Osteoblast (primary cell): ENCODE data around the gene ITGA6. TPM values are rescaled to one million over a fixed set of nuclear protein-coding genes. Genes with fewer than 3 reads are reported as not detected.

Experiments used
- DNase-seq: peaks from one replicate; pipeline ENCODE4 v3.0.0; 2011; ENCODE audit warnings: low spot score, mixed read lengths; ENCODE audit not compliant: insufficient read length; ENCODE audit errors: missing footprints
- H2AFZ ChIP-seq: 2 replicates; pipeline ENCODE4 v1.6.0; 2011; ENCODE audit warnings: mild to moderate bottlenecking, low read length
- H3K27ac ChIP-seq: 2 replicates; pipeline ENCODE4 v1.5.1; 2011; ENCODE audit warnings: mild to moderate bottlenecking, low read depth, low read length, moderate library complexity
- H3K27me3 ChIP-seq: 2 replicates; pipeline ENCODE4 v1.6.0; 2012; ENCODE audit warnings: mild to moderate bottlenecking, control low read depth, inconsistent platforms, low read length, moderate library complexity; ENCODE audit not compliant: insufficient read depth
- H3K36me3 ChIP-seq: 2 replicates; pipeline ENCODE4 v1.5.1; 2011; ENCODE audit warnings: mild to moderate bottlenecking, low read length, control low read depth, moderate library complexity; ENCODE audit not compliant: insufficient read depth
- H3K4me1 ChIP-seq: 2 replicates; pipeline ENCODE4 v1.5.1; 2011; ENCODE audit warnings: mild to moderate bottlenecking, low read length, control low read depth, moderate library complexity; ENCODE audit not compliant: insufficient read depth
- H3K4me2 ChIP-seq: 2 replicates; pipeline ENCODE4 v1.6.0; 2011; ENCODE audit warnings: mild to moderate bottlenecking, low read length; ENCODE audit not compliant: insufficient read depth
- H3K4me3 ChIP-seq: fragments of 200-600 bp; sonication (generic); 3 replicates; pipeline ENCODE4 v1.5.1; 2012; ENCODE audit warnings: mild to moderate bottlenecking, low read length, inconsistent platforms; ENCODE audit not compliant: insufficient read depth
- H3K79me2 ChIP-seq: 2 replicates; pipeline ENCODE4 v1.6.0; 2012; ENCODE audit warnings: mild to moderate bottlenecking, low read length, control low read depth, inconsistent platforms; ENCODE audit not compliant: insufficient read depth
- H3K9me3 ChIP-seq: 2 replicates; pipeline ENCODE4 v1.5.1; 2011; ENCODE audit warnings: low read depth, low read length, control low read depth
- H4K20me1 ChIP-seq: 2 replicates; pipeline ENCODE4 v1.6.0; 2012; ENCODE audit warnings: mild to moderate bottlenecking, low read length, control low read depth; ENCODE audit not compliant: insufficient read depth
- total RNA-seq: library from RNA; depleted of rRNA; stranded (reverse); fragments of >200 nt; gene quantifications from 2 replicates; pipeline ENCODE4 v1.2.3, GENCODE V29; 2012
- TF ChIP-seq, protein P1 (sequence below): IDR thresholded peaks from 2 replicates; pipeline ENCODE4 v1.5.1; 2011; ENCODE audit warnings: mild to moderate bottlenecking, low read depth, low read length, moderate library complexity; ENCODE audit errors: extremely low read depth

ITGA6 gene
- total RNA-seq, 1 donor: 9.0 TPM

DNA sequence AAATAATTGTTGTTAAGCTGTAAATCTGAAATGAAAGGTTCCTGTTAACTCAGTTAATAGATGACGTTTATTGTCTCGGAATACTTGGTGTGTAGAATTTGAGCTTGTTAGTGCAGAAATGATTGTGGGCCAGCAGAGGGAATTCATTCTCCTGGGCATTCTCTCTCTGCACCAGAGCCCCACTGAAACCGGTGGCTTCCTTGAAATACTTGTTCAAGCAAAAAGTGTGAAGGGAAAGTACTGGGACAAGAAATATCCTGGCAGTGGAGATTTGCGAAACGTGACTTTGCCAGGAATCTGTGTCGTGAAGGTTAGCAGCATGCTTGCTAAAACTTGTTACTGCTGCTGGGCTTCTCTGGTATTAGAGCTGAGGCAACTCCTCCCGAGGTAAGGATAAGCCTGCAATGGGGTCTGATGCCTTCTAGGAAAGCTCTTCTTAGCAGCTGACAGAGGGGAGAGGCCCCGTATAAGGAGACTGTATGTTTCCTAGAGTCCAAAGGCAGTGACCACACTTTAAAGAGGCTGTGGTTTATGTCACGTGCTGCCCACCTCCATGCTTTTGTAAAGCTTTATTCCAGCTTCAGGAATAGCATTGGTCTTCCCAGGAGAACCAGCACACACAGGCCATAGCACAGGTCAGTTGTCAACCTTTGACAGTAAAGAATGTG is 2.0 kb downstream of the ITGA6 start:
- Histone ChIP-seq H4K20me1 (no peaks in the 10 kb centered on the region), H3K4me1 (no peaks in the 10 kb centered on the region), H3K36me3 (no peaks in the 10 kb centered on the region), H3K79me2 (no peaks in the 10 kb centered on the region), H3K4me2 (no peak overlapping the region), H2AFZ (no peak overlapping the region), H3K4me3 (no peak overlapping the region), H3K27me3 (peaks cover 22% of the 10 kb centered on the region), H3K9me3 (no peaks in the 10 kb centered on the region), H3K27ac (no peak overlapping the region)
- DNase-seq: no peak
- TF ChIP-seq, protein P1, sequence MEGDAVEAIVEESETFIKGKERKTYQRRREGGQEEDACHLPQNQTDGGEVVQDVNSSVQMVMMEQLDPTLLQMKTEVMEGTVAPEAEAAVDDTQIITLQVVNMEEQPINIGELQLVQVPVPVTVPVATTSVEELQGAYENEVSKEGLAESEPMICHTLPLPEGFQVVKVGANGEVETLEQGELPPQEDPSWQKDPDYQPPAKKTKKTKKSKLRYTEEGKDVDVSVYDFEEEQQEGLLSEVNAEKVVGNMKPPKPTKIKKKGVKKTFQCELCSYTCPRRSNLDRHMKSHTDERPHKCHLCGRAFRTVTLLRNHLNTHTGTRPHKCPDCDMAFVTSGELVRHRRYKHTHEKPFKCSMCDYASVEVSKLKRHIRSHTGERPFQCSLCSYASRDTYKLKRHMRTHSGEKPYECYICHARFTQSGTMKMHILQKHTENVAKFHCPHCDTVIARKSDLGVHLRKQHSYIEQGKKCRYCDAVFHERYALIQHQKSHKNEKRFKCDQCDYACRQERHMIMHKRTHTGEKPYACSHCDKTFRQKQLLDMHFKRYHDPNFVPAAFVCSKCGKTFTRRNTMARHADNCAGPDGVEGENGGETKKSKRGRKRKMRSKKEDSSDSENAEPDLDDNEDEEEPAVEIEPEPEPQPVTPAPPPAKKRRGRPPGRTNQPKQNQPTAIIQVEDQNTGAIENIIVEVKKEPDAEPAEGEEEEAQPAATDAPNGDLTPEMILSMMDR: no peak

DNA sequence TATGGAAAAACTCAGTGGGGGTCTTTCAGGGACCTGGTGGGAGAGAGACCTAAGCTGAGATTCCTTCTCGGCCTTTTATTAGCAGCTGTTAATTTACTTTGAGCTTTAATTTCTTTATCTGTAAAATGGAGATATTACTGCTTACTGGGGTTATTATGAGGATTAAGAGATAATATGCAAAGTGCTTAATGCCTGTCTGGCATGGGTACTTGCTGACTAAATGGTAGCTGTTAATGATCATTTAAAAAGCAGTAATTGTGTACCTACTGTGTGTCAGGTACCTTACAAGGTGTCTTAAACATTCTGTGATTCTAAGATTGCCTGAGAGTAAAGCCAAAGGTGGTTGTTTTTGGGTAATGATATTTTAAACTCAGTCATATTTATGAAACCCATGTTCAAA is 2.6 kb downstream of the ITGA6 start:
- no peak for DNase-seq
- Histone ChIP-seq H3K27me3 (peaks cover 19% of the 10 kb centered on the region), H3K4me1 (no peaks in the 10 kb centered on the region), H3K4me3 (no peak overlapping the region), H3K9me3 (no peaks in the 10 kb centered on the region), H3K4me2 (no peak overlapping the region), H3K27ac (no peak overlapping the region), H3K79me2 (no peaks in the 10 kb centered on the region), H2AFZ (no peak overlapping the region), H4K20me1 (no peaks in the 10 kb centered on the region), H3K36me3 (no peaks in the 10 kb centered on the region)
- TF ChIP-seq, protein P1: no peak

DNA sequence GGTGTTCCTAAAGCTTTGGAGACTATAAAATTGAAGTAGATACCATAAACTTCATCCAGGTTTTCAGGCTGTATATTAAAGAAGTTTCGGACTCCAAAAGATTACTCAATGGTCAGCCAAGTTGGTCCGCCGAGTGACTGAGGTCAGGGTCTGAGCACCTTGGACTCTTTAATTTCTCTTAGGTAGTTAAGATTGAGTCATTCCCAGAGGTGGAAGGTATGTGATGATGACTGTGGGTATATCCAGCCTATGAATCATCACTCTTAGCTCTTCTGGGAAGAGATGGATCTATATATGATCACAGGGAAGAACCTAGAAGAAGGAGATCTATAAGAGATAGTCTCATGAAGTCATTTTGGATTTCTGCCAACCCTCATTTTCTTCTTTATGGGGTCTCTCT is 3.3 kb downstream of the ITGA6 start:
- H2AFZ ChIP-seq: no peak overlapping the region
- no peak for DNase-seq
- H3K4me1 ChIP-seq: no peaks in the 10 kb centered on the region
- TF ChIP-seq, protein P1: no peak
- H3K36me3 ChIP-seq: no peaks in the 10 kb centered on the region
- H3K4me3 ChIP-seq: no peak overlapping the region
- H3K9me3 ChIP-seq: no peaks in the 10 kb centered on the region
- peaks cover 16% of the 10 kb centered on the region for H3K27me3 ChIP-seq
- H4K20me1 ChIP-seq: no peaks in the 10 kb centered on the region
- no peak overlapping the region for H3K4me2 ChIP-seq
- H3K27ac ChIP-seq: no peak overlapping the region
- H3K79me2 ChIP-seq: no peaks in the 10 kb centered on the region

DNA sequence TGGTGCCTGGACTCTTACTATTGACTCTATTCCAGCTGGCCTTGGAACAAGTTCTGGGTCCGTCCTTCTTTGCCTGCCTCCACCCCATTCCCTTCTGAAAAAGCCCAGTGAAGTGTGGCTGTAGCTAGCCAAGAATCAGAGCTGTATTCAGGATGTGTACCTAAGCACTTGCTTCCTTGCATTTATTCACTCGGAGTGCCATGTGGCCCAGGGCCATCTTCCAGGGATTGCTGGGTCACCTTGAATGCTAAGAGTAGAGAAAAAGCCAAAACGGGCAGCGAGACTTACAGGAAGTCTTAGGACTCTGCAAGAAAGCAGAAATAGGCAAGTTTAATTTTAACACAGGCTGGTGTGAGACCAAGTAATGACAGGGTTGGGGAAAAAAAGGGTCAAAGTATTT is 4.1 kb downstream of the ITGA6 start:
- TF ChIP-seq, protein P1: no peak
- Histone ChIP-seq H3K4me2 (no peak overlapping the region), H3K27ac (no peak overlapping the region), H3K4me3 (no peak overlapping the region), H2AFZ (no peak overlapping the region), H3K9me3 (no peaks in the 10 kb centered on the region), H3K27me3 (peaks cover 16% of the 10 kb centered on the region), H3K4me1 (no peaks in the 10 kb centered on the region), H4K20me1 (no peaks in the 10 kb centered on the region), H3K36me3 (no peaks in the 10 kb centered on the region), H3K79me2 (no peaks in the 10 kb centered on the region)
- DNase-seq: no peak
